ENCODE data around the gene TRIM2.

TRIM2 gene

DNA sequence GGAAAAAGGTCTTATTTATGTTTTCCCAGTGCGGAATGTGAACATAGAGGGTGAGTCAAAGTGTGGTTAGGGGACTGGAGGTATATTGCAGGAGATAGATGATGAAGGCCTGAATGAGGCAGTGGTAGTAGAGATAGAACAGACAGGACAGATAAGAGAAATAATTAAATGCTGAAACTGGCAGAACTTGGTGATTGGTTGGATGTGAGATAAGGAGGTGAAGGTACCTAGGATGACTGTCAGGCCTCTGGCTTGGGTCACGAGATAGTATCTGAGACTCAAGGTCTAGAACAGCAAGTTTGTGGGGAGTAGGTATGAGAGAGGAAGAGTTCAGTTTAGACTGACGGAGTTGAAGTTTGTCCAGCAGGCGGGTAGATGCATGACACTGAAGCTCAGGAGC, 143.8 kb downstream of the TRIM2 start:
- FAIRE-seq = no peak
- TF ChIP-seq CTCF (IDR thresholded peaks at IDR 0.05; ENCODE audit: insufficient read depth, missing control alignments) = no peak
- DNase-seq (ENCODE audit: insufficient read length, low spot score) = no peak

DNA sequence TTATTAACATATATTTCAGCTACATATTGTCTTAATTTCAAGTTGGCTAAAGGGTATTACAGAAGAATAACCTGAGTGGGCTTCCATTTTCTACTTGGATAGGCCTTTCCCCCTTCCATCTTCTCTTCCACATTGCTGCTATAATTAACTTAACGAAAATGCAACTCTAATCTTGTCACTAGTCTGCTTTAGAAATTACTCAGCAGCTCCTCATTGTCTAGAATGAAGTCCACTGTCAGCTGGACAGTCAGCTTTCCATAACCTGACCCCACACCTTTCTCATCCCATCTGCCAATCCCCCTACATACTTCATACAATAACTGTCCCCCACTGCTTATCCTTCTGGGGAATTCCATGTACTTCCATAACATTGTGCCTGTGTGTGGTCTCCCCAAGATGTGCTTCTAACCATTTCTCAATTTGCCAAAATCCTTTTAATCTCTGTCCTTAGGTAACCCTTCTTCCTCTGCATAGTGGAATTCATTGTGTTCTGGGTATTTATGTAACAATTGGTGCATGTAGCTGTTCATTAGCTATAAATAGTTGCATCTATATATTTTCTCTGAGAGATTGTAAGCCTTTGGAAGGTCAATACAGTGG, 145.1 kb downstream of the TRIM2 start:
- FAIRE-seq = no peak
- DNase-seq (ENCODE audit: insufficient read length, low spot score) = no peak
- no peak for TF ChIP-seq CTCF (IDR thresholded peaks at IDR 0.05; ENCODE audit: insufficient read depth, missing control alignments)

DNA sequence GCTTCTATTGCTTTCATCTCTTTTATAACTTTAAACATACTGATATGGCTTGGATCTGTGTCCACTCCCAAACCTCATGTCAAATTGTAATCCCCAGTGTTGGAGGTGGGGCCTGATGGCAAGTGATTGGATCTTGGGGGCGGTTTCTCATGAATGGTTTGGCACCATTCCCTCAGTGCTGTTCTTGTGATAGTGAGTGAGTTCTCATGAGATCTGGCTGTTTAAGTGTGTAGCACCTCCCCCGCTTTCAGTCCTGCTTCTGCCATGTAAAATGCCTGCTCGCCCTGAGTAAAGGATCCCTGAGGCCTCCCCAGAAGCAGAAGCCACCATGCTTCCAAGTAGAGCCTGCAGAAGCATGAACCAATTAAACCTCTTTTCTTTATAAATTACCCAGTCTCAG, 157.9 kb downstream of the TRIM2 start:
- DNase-seq (ENCODE audit: insufficient read length, low spot score) (no peak), FAIRE-seq (no peak)
- no peak for TF ChIP-seq CTCF (IDR thresholded peaks at IDR 0.05; ENCODE audit: insufficient read depth, missing control alignments)

- no peak for TF ChIP-seq CTCF (IDR thresholded peaks at IDR 0.05; ENCODE audit: insufficient read depth, missing control alignments)
- FAIRE-seq = no peak
- no peak for DNase-seq (ENCODE audit: insufficient read length, low spot score)
These were observed 159.8 kb downstream of the TRIM2 start for GRCh38 chr4:153364061-153364460.

DNA sequence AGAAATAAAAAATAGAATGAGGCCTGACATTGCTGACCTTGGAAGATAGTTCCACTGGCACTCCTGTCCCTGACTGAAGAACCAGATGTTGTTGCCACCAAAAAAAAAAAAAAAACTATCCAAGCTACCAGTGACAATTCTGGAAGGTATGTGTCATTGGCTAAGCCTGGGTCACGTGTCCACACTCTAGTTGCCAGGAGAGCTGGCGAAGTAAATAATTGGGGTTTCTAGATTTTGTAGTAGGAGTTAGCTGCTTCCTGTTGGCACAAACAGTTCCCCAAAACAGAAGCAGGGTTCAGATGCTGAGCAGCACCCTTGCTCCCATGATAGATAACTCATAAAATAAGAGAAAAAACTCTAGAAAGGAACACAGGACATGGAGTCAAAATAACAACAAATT, 160.8 kb downstream of the TRIM2 start:
- no peak for DNase-seq (ENCODE audit: insufficient read length, low spot score)
- no peak for FAIRE-seq
- TF ChIP-seq CTCF (IDR thresholded peaks at IDR 0.05; ENCODE audit: insufficient read depth, missing control alignments) = no peak

DNA sequence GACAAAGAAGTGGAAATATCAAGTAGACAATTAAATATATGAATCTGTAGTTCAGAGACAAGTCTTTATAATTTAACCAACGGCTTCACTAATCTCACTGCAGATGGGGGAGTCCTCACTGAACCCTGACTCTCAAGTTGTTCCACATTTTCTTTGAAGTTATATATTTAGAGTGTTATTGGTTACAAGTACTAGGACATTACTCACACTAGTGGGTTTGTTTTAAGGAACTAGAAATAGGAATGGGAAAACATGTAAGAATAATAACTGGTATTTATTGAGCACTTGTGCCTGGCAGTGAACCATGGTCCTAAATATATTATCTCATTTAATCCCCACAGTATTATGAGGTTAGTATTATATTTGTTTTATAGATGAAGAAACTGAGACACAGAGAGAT, 162.2 kb downstream of the TRIM2 start:
- no peak for FAIRE-seq
- DNase-seq (ENCODE audit: insufficient read length, low spot score) = no peak
- TF ChIP-seq CTCF (IDR thresholded peaks at IDR 0.05; ENCODE audit: insufficient read depth, missing control alignments) = no peak

DNA sequence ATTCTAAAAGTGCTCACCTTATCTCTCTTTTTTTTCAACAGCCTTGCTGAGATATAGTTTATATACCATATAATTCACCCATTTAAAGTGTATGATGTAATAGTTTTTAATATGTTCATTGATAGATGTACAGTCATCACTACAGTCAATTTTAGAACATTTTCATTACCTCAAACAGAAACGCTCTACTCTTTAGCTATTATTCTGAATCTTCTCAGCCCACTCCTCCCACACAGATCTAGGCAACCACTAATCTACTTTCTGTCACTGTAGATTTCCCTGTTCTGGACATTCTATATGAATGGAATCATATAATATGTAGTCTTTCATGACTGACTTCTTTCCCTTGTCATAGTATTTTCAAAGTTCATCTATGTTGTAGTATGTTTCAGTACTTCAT, 162.8 kb downstream of the TRIM2 start:
- no peak for TF ChIP-seq CTCF (IDR thresholded peaks at IDR 0.05; ENCODE audit: insufficient read depth, missing control alignments)
- FAIRE-seq (no peak), DNase-seq (ENCODE audit: insufficient read length, low spot score) (no peak)

Data from D721Med (cell line).